ENCODE data around the gene FHIT. TPM values are rescaled to one million over a fixed set of nuclear protein-coding genes. Genes with fewer than 3 reads are reported as not detected.

Gene FHIT
- total and polyA plus RNA-seq, 10 of the 15 experiments (the other 5 are each of a cell fraction or from before 2014, with no cell fraction given): 4.2 to 14.9 (median 9.4) TPM

GRCh38 chr3:60176614-60177013 is 1074.6 kb downstream of the FHIT start:
- no peak for DNase-seq (ENCODE audit: low read depth, low spot score)
- BruUV-seq (replicated peaks): no TSS peak
- POLR2A ChIA-PET: no interaction called here
- no peaks in the 10 kb centered on the region for H3K36me3 ChIP-seq (ENCODE audit: control insufficient read depth in 2 of 2, insufficient read depth in 2 of 2, low read length in 1 of 2)
- no peak overlapping the region for H2AFZ ChIP-seq (ENCODE audit: control insufficient read depth, low read depth, low read length)
- no peak overlapping the region for H3K9ac ChIP-seq (ENCODE audit: control insufficient read depth, insufficient read depth, low read length)
- 61% methylated on average over 6 of the region's 6 CpGs for WGBS (ENCODE audit: insufficient coverage, insufficient replicate concordance, low lambda C conversion rate, missing lambda C conversion rate)
- H3K4me2 ChIP-seq (ENCODE audit: control insufficient read depth, insufficient read depth): no peak overlapping the region
- no peak overlapping the region for H3K27ac ChIP-seq (ENCODE audit: control insufficient read depth, insufficient read depth)
- in situ Hi-C loops (cut with MboI): no loop called here
- RAD21 ChIA-PET (ENCODE audit: unreplicated experiment): no interaction called here
- no peaks in the 10 kb centered on the region for H4K20me1 ChIP-seq (ENCODE audit: control insufficient read depth, insufficient read depth)
- SMC1A ChIA-PET (ENCODE audit: uncharacterized antibody, unreplicated experiment): interaction anchor here (1.8 kb wide), 1 partner anchor 10 kb away, joined by 7 read pairs; no protein-coding TSS in a partner anchor
- H3K9me3 ChIP-seq (replicated peaks; ENCODE audit: control insufficient read depth, insufficient read depth, low read length): no peaks in the 10 kb centered on the region
- no peaks in the 10 kb centered on the region for H3K79me2 ChIP-seq (ENCODE audit: control insufficient read depth, insufficient read depth, low read length)
- FAIRE-seq: no peak
- H3K4me1 ChIP-seq (ENCODE audit: control insufficient read depth, insufficient read depth, low read length): no peaks in the 10 kb centered on the region
- CTCF ChIA-PET: interaction anchor here (2.0 kb wide), 1 partner anchor 9 kb away, joined by 5 read pairs; no protein-coding TSS in a partner anchor
- H3K4me3 ChIP-seq: no peak overlapping the region
- no peak for ATAC-seq
- intact Hi-C loops (cut with micrococcal nuclease; ENCODE audit: unreplicated experiment): no loop called here
- no peaks in the 10 kb centered on the region for H3K27me3 ChIP-seq (replicated peaks in 1 of 2; ENCODE audit: control insufficient read depth in 2 of 2, insufficient read depth in 2 of 2, low read length in 1 of 2)
- TF ChIP-seq NFIC (IDR thresholded peaks at IDR 0.05; ENCODE audit: low read depth, low read length) (no peak), SREBF2 (IDR thresholded peaks at IDR 0.05; ENCODE audit: low read length) (no peak), POLR2AphosphoS5 (IDR thresholded peaks at IDR 0.05; ENCODE audit: low read length) (no peak), FOXK2 (IDR thresholded peaks at IDR 0.05) (no peak), KAT2A (conservative IDR thresholded peaks at IDR 0.05; ENCODE audit: control insufficient read depth, low read depth, low read length) (no peak), RBBP5 (conservative IDR thresholded peaks at IDR 0.05) (no peak), PBX3 (IDR thresholded peaks at IDR 0.05; ENCODE audit: insufficient replicate concordance, low read depth, low read length) (no peak), PRDM15 (CRISPR knock-in tag; IDR thresholded peaks at IDR 0.05) (no peak), RB1 (IDR thresholded peaks at IDR 0.05; ENCODE audit: borderline replicate concordance) (no peak), JUND (IDR thresholded peaks at IDR 0.05; ENCODE audit: low read depth, low read length) (no peak), SRF (IDR thresholded peaks at IDR 0.05; ENCODE audit: low read depth in 2 of 2, low read length in 2 of 2) (no peak), YBX1 (IDR thresholded peaks at IDR 0.05) (no peak), MYB (IDR thresholded peaks at IDR 0.05; ENCODE audit: borderline replicate concordance, low read depth, low read length) (no peak), BCL3 (IDR thresholded peaks at IDR 0.05; ENCODE audit: borderline replicate concordance, insufficient read depth, low read depth, low read length, poor library complexity, severe bottlenecking) (no peak), RAD51 (IDR thresholded peaks at IDR 0.05) (no peak), EED (IDR thresholded peaks at IDR 0.05; ENCODE audit: low read depth) (no peak), ZNF207 (IDR thresholded peaks at IDR 0.05; ENCODE audit: borderline replicate concordance) (no peak)
